GM21576 (cell line): ENCODE measurements around the gene AGPAT2.
"Not testable (repeated sequence)": the region's sequence is repeated elsewhere in the genome, so short reads cannot be mapped to it uniquely, and the experiment has no call there.

Experiments used
- ATAC-seq: cut with Tn5 transposase; IDR thresholded peaks from one replicate; pipeline ENCODE4 v1.9.1; 2021; ENCODE audit warnings: mild to moderate bottlenecking, moderate library complexity; ENCODE audit not compliant: unreplicated experiment

AGPAT2 gene

GRCh38 chr9:136650648-136651047 lies 36.6 kb downstream of the AGPAT2 start:
- no peak for ATAC-seq

GRCh38 chr9:136650021-136650420 lies 37.2 kb downstream of the AGPAT2 start:
- ATAC-seq: no peak

GRCh38 chr9:136648751-136649150 lies 38.5 kb downstream of the AGPAT2 start:
- ATAC-seq: no peak

GRCh38 chr9:136646827-136647711 lies 40.2 kb downstream of the AGPAT2 start:
- ATAC-seq: no peak

DNA sequence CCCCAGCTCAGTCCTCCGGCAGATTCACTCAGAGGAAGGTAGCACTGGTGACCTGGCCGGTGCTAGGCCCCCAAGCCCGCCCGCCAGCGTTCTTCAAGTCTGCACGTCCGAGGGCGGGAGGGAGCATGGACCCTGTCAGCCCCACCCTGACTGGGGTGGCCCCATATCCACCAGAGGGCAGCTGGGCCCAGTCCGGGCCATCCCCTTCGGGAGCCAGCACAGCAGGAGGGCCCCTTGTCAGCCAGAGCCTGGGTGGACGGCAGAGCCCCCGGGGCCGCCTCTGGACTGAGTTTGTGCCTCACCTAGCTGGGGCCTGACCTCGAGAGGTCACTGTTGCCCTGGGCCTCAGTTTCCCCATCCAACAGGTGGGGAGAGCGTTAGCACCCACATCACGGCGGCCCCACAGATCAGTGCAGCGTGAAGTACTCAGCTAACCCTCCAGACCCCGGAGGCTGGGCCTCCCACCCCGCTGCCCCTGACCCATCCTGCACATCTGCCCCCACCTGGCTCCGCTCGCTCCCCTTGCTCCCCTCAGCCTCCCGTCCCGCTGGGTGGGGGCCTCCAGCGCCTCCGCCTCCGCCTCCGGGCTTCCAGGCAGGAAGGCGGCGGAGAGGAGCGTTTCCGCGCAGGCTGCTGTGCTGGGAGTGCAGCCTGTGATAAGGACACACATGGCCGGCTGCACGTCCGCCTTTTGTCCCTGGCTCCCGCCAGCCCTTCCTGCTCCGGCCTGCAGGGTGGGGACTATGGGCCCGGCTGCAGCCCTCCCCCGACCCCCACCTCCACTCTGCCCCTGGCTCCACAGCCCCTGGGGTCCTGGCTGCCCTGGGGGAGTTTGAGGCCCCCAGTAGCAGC lies 41.1 kb downstream of the AGPAT2 start:
- no peak for ATAC-seq

DNA sequence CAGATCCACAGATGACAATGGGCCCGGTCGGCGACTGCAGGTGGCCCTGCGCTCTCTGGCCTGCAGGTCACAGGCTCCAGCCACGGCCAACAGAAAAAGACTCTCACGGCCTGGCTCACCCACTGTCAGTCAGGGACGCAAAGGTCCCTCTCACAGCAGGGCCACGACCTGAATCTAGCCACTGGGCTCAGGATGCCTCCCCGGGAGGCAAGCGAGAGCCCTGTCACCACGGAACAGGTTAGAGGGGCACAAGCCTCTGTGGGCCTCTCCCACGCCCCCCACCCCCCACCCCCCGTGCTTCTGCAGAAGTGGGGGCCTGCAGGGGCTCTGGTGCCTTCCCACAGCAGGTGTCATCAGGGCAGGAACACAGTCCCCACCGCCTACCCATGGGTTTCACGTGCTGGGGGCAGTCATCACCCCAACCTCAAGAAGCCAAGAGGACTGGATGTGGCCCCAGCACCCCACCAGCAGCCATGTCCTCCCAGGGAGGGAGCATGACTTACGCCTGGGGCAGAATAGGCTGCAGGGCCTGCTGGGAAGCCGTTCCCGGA lies 41.8 kb downstream of the AGPAT2 start:
- ATAC-seq: no peak

DNA sequence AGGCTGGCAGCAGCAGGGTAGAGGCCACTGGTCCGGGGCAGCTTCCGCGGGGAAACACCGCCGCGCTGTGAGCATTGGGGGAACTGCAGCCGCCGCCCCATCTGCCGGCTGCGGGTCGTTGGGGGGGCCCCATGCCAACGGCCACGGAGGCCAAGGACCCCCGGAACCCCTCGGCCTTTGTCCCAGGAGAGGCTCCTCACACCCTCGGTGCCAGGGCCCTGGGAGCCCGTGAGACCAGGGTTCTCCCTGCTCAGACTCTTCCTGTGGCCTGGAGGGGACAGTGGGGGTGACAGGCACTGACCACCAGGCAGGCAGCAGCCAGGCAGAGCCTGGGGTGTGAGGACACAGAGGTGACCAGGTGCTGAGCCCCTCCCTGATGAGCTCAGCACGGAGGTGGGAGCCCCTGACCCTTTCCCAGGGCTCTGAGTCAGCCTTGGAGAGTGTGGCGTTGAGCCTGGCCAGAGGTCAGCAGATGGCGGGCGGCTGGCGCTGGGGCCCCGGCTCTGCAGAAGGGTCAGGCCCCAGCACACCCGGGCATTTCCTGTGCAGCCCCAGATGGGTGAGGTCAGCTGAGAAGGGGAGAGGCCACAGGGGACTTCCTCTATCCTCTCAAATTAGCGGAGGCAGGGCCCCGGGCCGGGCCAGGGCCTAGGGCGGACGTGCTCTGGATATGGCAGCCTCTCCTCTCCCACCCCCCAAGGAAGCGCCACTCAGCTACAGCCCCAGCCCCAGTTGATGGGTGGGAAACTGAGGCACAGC lies 42.5 kb downstream of the AGPAT2 start:
- no peak for ATAC-seq

GRCh38 chr9:136644343-136644592 lies 43.0 kb downstream of the AGPAT2 start:
- ATAC-seq: no peak

- ATAC-seq: no peak
Observed at GRCh38 chr9:136643596-136644342, 43.5 kb downstream of the AGPAT2 start.

- no peak for ATAC-seq
Observed at GRCh38 chr9:136642439-136642921, 44.8 kb downstream of the AGPAT2 start.

DNA sequence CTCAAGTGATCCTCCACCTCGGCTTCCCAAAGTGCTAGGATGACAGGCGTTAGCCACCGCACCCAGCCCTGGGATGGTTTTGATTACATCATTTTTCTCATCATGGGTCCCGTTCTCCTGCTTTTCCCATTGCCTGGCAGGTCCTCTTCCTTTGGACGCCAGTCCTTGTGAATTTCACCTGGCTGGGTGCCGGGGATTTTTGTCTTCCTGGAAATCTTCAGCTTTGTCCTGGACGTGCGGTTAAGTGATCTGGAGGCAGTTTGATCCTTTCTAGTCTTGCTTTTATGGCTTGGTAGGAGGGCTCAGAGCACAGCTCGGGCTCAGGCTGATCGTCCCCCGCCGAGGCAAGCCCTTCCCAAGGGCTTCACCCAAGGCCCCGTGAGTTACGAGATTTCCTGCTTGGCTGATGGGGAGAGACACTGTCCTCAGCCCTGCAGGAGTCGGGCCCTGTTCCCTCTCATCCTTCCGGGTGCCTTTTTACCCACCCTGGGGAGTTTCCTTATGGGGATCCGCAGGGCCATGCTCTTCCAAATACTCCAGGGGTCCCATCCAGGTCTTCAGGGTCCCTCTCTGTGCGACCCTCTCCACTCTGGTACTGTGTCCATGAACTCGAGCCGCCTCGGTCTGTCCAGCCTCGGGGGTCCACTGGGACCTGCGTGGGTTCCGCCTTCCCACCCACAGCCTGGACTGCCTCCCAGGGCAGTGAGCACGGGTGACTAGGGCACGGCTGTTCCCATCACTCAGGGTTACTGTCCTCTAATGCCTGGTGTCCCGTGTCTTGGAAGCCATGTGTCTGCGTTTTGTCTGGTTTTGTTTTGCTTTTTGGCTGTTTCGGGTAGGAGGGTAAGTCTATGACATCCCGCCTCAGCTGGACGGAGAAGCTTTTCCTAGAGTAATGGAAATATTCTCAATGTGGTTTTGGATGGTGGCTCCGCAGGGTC lies 46.8 kb downstream of the AGPAT2 start:
- ATAC-seq: no peak

- no peak for ATAC-seq
Observed at GRCh38 chr9:136634904-136635303, 52.4 kb downstream of the AGPAT2 start.

GRCh38 chr9:136632491-136633106 lies 54.7 kb downstream of the AGPAT2 start:
- not testable (repeated sequence) for ATAC-seq

GRCh38 chr9:136632072-136632471 lies 55.2 kb downstream of the AGPAT2 start:
- ATAC-seq: not testable (repeated sequence)

DNA sequence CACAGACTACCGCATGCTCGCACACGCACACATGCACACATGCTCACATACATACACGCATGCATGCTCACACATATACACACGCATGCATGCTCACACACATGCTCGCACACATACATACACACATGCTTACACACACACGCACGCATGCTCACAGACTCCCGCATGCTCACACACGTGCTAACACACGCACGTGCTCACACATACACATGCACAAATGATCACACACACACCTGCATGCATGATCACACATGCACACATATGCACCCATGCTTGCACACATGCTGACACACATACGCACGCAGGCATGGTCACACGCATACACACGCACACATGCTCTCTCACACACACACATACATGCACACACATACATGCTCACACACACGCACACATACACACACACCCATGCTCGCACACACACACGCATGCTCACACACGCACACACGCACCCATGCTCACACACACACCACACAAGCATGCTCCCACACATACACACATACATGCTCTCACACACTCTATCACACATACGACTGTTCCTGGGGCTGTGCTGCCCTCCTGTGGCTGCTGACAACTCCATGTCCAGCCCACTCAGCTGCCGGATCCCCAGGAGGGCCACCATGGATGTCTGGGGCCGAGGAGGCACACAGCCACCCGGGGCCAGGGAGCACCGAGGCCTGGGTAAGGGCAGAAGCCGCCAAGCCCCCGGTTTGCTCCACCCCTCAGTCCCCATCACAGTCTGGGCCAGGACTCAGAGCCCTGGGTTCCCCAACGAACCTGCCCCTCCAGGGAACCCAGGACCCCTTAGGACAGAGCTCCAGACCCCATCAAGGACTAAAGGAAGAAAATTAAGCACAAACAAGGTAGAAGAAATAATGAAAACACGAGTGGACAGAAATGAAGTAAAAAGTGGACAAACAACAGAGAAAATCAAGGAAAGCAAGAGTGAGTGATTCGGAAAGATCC lies 55.9 kb downstream of the AGPAT2 start:
- no peak for ATAC-seq

- no peak for ATAC-seq
Observed at GRCh38 chr9:136630662-136630992, 56.6 kb downstream of the AGPAT2 start.

- ATAC-seq: no peak
Observed at GRCh38 chr9:136629879-136630661, 57.2 kb downstream of the AGPAT2 start.
